Articular chondrocyte of knee joint (primary cell): ENCODE results near the gene CDC42BPG. TPM values are rescaled to one million over a fixed set of nuclear protein-coding genes. Genes with fewer than 3 reads are reported as not detected.

Source experiments
- total RNA-seq: library from RNA; depleted of rRNA; stranded (reverse); fragments of >200 nt; gene quantifications from 2 replicates; pipeline ENCODE4 v1.2.3, GENCODE V29; 2012

The CDC42BPG gene, protein sequence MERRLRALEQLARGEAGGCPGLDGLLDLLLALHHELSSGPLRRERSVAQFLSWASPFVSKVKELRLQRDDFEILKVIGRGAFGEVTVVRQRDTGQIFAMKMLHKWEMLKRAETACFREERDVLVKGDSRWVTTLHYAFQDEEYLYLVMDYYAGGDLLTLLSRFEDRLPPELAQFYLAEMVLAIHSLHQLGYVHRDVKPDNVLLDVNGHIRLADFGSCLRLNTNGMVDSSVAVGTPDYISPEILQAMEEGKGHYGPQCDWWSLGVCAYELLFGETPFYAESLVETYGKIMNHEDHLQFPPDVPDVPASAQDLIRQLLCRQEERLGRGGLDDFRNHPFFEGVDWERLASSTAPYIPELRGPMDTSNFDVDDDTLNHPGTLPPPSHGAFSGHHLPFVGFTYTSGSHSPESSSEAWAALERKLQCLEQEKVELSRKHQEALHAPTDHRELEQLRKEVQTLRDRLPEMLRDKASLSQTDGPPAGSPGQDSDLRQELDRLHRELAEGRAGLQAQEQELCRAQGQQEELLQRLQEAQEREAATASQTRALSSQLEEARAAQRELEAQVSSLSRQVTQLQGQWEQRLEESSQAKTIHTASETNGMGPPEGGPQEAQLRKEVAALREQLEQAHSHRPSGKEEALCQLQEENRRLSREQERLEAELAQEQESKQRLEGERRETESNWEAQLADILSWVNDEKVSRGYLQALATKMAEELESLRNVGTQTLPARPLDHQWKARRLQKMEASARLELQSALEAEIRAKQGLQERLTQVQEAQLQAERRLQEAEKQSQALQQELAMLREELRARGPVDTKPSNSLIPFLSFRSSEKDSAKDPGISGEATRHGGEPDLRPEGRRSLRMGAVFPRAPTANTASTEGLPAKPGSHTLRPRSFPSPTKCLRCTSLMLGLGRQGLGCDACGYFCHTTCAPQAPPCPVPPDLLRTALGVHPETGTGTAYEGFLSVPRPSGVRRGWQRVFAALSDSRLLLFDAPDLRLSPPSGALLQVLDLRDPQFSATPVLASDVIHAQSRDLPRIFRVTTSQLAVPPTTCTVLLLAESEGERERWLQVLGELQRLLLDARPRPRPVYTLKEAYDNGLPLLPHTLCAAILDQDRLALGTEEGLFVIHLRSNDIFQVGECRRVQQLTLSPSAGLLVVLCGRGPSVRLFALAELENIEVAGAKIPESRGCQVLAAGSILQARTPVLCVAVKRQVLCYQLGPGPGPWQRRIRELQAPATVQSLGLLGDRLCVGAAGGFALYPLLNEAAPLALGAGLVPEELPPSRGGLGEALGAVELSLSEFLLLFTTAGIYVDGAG (N-terminal part only)
- under 0.01 TPM in 2 replicates for total RNA-seq

DNA sequence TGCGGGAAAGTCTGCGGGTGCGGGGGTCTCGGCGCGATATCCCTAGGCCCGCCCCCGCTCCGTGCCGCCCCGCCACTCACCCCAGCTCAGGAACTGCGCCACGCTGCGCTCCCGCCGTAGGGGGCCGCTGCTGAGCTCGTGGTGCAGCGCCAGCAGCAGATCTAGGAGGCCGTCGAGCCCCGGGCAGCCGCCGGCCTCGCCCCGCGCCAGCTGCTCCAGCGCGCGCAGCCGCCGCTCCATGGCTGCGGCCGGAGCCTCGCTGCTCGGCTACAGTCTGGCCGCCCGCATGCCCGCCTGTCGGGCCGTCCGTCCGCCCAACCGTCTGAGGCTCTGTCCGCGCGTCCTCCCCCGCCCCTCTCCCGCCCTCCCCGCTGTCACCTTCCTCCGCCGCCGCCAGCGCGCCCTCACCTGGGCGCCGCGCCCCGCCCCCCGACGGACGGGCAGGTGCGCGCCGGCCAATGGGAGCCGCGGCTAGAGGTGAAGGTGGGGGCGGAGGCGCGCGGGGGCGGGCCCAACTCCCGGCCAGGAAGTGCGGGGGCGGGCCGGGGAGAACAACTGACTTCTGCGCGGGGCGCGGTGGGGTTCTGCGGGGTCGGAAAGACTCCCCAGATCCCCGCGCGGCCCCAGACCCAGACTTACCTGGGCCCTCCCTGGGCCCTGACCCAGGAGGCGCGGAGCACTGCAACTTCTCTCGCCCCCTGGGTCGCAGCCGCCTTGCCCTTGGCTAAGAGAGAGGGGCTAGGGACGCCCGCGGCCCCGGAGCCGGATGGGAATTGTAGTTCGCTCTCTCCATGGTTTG, at the start of gene CDC42BPG:
TSS of gene CDC42BPG (minus strand) at position 324 of the 799 bp plus-strand sequence. CDS start at position 240, 84 bp downstream.

GRCh38 chr11:64878494-64879243, 34.2 kb upstream of the CDC42BPG start, which contains the start of gene EHD1:
Gene EHD1, minus strand, starts transcription at chr11:64878621. Its CDS starts 157 bp downstream, at chr11:64878464.

DNA sequence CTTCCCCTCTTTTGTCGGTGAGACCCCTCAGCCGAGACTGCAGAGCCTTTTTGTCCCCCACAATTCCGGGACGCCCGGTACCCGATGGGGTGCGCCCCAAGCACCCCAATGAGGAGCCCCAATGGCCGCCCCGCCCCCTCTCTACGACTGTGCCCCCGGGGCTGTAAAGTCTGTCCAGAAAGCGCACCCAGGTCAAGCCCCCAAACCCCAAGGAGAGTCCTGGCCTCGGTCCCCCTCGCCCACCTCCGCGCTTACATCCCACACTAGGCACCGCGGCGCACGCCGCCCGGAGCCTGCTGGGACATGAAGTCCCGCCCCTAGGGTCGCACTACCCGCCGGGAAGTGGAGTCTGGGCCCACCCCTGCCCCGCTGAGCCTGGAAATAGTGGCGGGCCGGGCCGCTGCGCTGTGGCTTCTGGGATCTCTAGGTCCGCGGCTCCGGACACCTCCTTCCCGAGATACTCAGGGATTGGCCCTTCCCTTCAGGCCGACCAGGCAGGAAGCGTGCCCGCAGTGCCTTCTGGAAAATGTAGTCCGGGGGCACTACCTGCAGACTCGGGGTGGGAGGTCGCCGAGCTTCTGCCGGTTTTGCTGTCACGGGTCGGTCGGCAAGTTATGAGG, 34.1 kb downstream of the CDC42BPG start, which contains the start of gene MEN1:
TSS of gene MEN1 (minus strand) at position 281 of the 620 bp plus-strand sequence. CDS start 442 bp downstream, outside the sequence.

GRCh38 chr11:64803158-64803845, 41.2 kb downstream of the CDC42BPG start, which contains the start of gene MAP4K2:
Gene MAP4K2, minus strand, starts transcription at chr11:64803214. Its CDS starts 65 bp downstream, at chr11:64803149.

GRCh38 chr11:64778473-64779298, 65.8 kb downstream of the CDC42BPG start, which contains the start of gene SF1:
Gene SF1, minus strand, starts transcription at chr11:64778542. Its CDS starts 150 bp downstream, at chr11:64778392.

Other genes with a start within 250 kb of the CDC42BPG start
- 2.6 and 7.6 TPM in 2 replicates for gene NRXN2, start 121.5 kb downstream of the CDC42BPG start, total RNA-seq
- gene RASGRP2, start 100.5 kb downstream of the CDC42BPG start, total RNA-seq = 0.13 TPM in 1 of 2 replicates, not detected in the other
- 0.32 and 0.39 TPM in 2 replicates for gene PYGM, start 84.7 kb downstream of the CDC42BPG start, total RNA-seq
- gene SF1, start 66.1 kb downstream of the CDC42BPG start, total RNA-seq = 110 and 117 TPM in 2 replicates
- gene MAP4K2, start 41.4 kb downstream of the CDC42BPG start, total RNA-seq = 12.3 and 13.3 TPM in 2 replicates
- gene MEN1, start 34.1 kb downstream of the CDC42BPG start, total RNA-seq = 12.3 and 12.5 TPM in 2 replicates
- gene EHD1, start 34.0 kb upstream of the CDC42BPG start, total RNA-seq = 72.4 and 90.2 TPM in 2 replicates
- 15.3 and 15.4 TPM in 2 replicates for gene ATG2A, start 72.6 kb upstream of the CDC42BPG start, total RNA-seq
- 8.2 TPM in 2 replicates for gene PPP2R5B, start 80.0 kb upstream of the CDC42BPG start, total RNA-seq
- not detected in 2 replicates for gene GPHA2, start 91.2 kb upstream of the CDC42BPG start, total RNA-seq
- not detected in 2 replicates for gene MAJIN, start 127.5 kb upstream of the CDC42BPG start, total RNA-seq
- gene BATF2, start 152.3 kb upstream of the CDC42BPG start, total RNA-seq = 0.39 and 1.4 TPM in 2 replicates
- gene ARL2, start 169.5 kb upstream of the CDC42BPG start, total RNA-seq = 74.2 and 76.9 TPM in 2 replicates
- 11.9 and 13.4 TPM in 2 replicates for gene SNX15, start 182.8 kb upstream of the CDC42BPG start, total RNA-seq
- 5.9 and 7.7 TPM in 2 replicates for gene SAC3D1, start 196.6 kb upstream of the CDC42BPG start, total RNA-seq
- 18.5 and 25.1 TPM in 2 replicates for gene NAALADL1, start 213.9 kb upstream of the CDC42BPG start, total RNA-seq
- gene CDCA5, start 239.4 kb upstream of the CDC42BPG start, total RNA-seq = 5.4 and 7.7 TPM in 2 replicates
- gene ZFPL1, start 239.6 kb upstream of the CDC42BPG start, total RNA-seq = 35.1 and 40.6 TPM in 2 replicates